Liver (tissue), 9 donors: Measurements from ENCODE around the gene SLC12A6. TPM values are rescaled to one million over a fixed set of nuclear protein-coding genes. Genes with fewer than 3 reads are reported as not detected.

Source experiments
- DNase-seq: peaks from one replicate; pipeline ENCODE4 v3.0.0-alpha.2; 2017; ENCODE audit warnings: low spot score
- H3K27ac ChIP-seq, 2 donors: one replicate each; pipeline ENCODE4 v1.7.0; 2013; ENCODE audit warnings: inconsistent platforms in 2 of 2, low read length in 2 of 2, control low read depth in 1 of 2, low read depth in 1 of 2, mild to moderate bottlenecking in 1 of 2
- H3K27me3 ChIP-seq, 4 donors: one replicate each; pipeline versions ENCODE4 v1.6.1 to v1.7.0; 2013; ENCODE audit warnings: low read length in 3 of 4, inconsistent platforms in 1 of 4, mild to moderate bottlenecking in 1 of 4, moderate library complexity in 1 of 4; ENCODE audit not compliant: control insufficient read depth in 4 of 4, insufficient read depth in 4 of 4
- H3K36me3 ChIP-seq, 4 donors: one replicate each; pipeline versions ENCODE4 v1.6.1 to v1.7.0; 2013; ENCODE audit warnings: low read length in 3 of 4, mild to moderate bottlenecking in 3 of 4, low read depth in 1 of 4, moderate library complexity in 1 of 4; ENCODE audit not compliant: control insufficient read depth in 4 of 4, insufficient read depth in 3 of 4
- H3K4me1 ChIP-seq, 4 donors: one replicate each; pipeline versions ENCODE4 v1.6.1 to v1.7.0; 2013; ENCODE audit warnings: low read length in 3 of 4, mild to moderate bottlenecking in 3 of 4, moderate library complexity in 1 of 4; ENCODE audit not compliant: control insufficient read depth in 4 of 4, insufficient read depth in 4 of 4
- H3K4me3 ChIP-seq, 3 donors: one replicate each; pipeline versions ENCODE4 v1.6.1 to v1.7.0; 2013; ENCODE audit warnings: low read length in 3 of 3, control low read depth in 1 of 3, low read depth in 1 of 3, mild to moderate bottlenecking in 1 of 3
- H3K9ac ChIP-seq, 2 donors: one replicate each; pipeline ENCODE4 v1.7.0; 2013; ENCODE audit warnings: low read length in 2 of 2, mild to moderate bottlenecking in 2 of 2, moderate library complexity in 2 of 2, control low read depth in 1 of 2, low read depth in 1 of 2
- H3K9me3 ChIP-seq, 4 donors: one replicate each; pipeline versions ENCODE4 v1.6.1 to v1.7.0; 2013; ENCODE audit warnings: low read length in 3 of 4; ENCODE audit not compliant: control insufficient read depth in 4 of 4
- CTCF ChIP-seq: fragments of 150-350 bp; IDR thresholded peaks from 2 replicates; pipeline ENCODE4 v1.5.1; 2017; ENCODE audit warnings: improper control_type of control experiment, low read depth, low read length; ENCODE audit not compliant: missing input control
- EGR1 ChIP-seq, 2 donors: IDR thresholded peaks; 2 replicates each; pipeline ENCODE4 v1.6.1; 2016 to 2018; ENCODE audit warnings: antibody characterized with exemption in 2 of 2, low read depth in 2 of 2
- FOXA1 ChIP-seq: IDR thresholded peaks from 2 replicates; pipeline ENCODE4 v1.6.1; 2016; ENCODE audit warnings: antibody characterized with exemption
- FOXA2 ChIP-seq: IDR thresholded peaks from 2 replicates; pipeline ENCODE4 v1.6.1; 2016; ENCODE audit warnings: antibody characterized with exemption
- GABPA ChIP-seq, 2 donors: IDR thresholded peaks in 1 of 2; conservative IDR thresholded peaks in 1 of 2; 2 replicates each; pipeline ENCODE4 v1.6.1; 2016; ENCODE audit warnings: antibody characterized with exemption in 2 of 2, mild to moderate bottlenecking in 1 of 2, moderate library complexity in 1 of 2
- HNF4A ChIP-seq, 2 donors: conservative IDR thresholded peaks; 2 replicates each; pipeline ENCODE4 v1.6.1; 2016; ENCODE audit warnings: antibody characterized with exemption in 2 of 2, mild to moderate bottlenecking in 2 of 2
- HNF4G ChIP-seq: IDR thresholded peaks from 2 replicates; pipeline ENCODE4 v1.6.1; 2016; ENCODE audit warnings: antibody characterized with exemption
- JUND ChIP-seq, 2 donors: IDR thresholded peaks; 2 replicates each; pipeline ENCODE4 v1.6.1; 2016; ENCODE audit warnings: antibody characterized with exemption in 2 of 2
- NR2F2 ChIP-seq: IDR thresholded peaks from 2 replicates; pipeline ENCODE4 v1.6.1; 2016; ENCODE audit warnings: antibody characterized with exemption
- RAD21 ChIP-seq, 2 donors: IDR thresholded peaks; 2 replicates each; pipeline ENCODE4 v1.6.1; 2016; ENCODE audit warnings: antibody characterized with exemption in 2 of 2, mild to moderate bottlenecking in 2 of 2
- RXRA ChIP-seq, 2 donors: IDR thresholded peaks; 2 replicates each; pipeline ENCODE4 v1.6.1; 2017 to 2018; ENCODE audit warnings: antibody characterized with exemption in 2 of 2, mild to moderate bottlenecking in 1 of 2
- SP1 ChIP-seq: IDR thresholded peaks from 2 replicates; pipeline ENCODE4 v1.6.1; 2018; ENCODE audit warnings: antibody characterized with exemption, mild to moderate bottlenecking
- YY1 ChIP-seq: IDR thresholded peaks from 2 replicates; pipeline ENCODE4 v1.6.1; 2016; ENCODE audit warnings: antibody characterized with exemption, mild to moderate bottlenecking
- ZBTB33 ChIP-seq: IDR thresholded peaks from 2 replicates; pipeline ENCODE4 v1.6.1; 2016; ENCODE audit warnings: antibody characterized with exemption
- WGBS: extraction: QIAGEN DNeasy Blood & Tissue Kit; methylation state at CpG from one replicate; pipeline ENCODE4 v1.1.7; 2013; 5-methylcytosine and 5-hydroxymethylcytosine counted together
- polyA plus RNA-seq, 2 donors: library from polyadenylated mRNA; stranded (reverse) in 1 of 2; unstranded in 1 of 2; fragments of 200-250 nt in 1 of 2; fragments of >200 nt in 1 of 2; fragmentation: Nextera tagmentation in 1 of 2; extraction: Ambion mirVana in 1 of 2; gene quantifications; one replicate each; pipeline versions ENCODE4 v1.2.1 to v1.2.3, GENCODE V29; 2013 to 2015
- total RNA-seq, 2 donors: library from RNA; depleted of rRNA; stranded (reverse); fragments of >200 nt; gene quantifications; one replicate each; pipeline ENCODE4 v1.2.3, GENCODE V29; 2014
- TF ChIP-seq, protein P1 (sequence below): IDR thresholded peaks from 2 replicates; pipeline ENCODE4 v1.6.1; 2016; ENCODE audit warnings: antibody characterized with exemption, mild to moderate bottlenecking
- TF ChIP-seq, protein P2 (sequence below): IDR thresholded peaks from 2 replicates; pipeline ENCODE4 v1.6.1; 2016; ENCODE audit warnings: antibody characterized with exemption
- TF ChIP-seq, protein P3 (sequence below): IDR thresholded peaks from 2 replicates; pipeline ENCODE4 v1.6.1; 2016; ENCODE audit warnings: antibody characterized with exemption
- donor health status: healthy.
- donor health status: healthy.
- donor health status: healthy.
- donor health status: healthy.
- donor health status: healthy.

Gene SLC12A6
- total and polyA plus RNA-seq, 4 donors: 1.9 to 17.8 (median 7.1) TPM

DNA sequence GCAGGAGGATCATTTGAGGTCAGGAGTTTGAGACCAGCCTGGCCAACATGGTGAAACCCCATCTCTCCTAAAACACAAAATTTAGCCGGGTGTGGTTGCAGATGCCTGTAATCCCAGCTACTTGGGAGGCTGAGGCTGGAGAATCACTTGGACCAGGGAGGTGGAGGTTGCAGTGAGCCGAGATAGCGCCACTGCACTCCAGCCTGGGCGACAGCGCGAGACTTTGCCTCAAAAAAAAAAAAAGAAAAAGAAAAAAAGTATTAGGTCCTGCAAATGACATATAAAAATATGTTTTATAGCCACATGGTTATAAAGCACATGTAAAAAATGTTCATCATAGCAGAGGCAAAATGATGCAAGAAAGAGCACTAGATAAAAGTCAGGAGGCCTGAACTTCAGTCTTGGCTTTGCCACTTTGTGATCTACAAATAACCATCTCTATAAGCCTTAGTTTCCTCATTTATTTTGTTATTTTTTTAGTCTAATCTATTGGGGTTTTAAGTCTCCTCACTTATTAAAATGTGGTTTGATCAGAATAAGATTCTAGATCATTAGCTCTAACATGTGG lies 4.9 kb downstream of the SLC12A6 start:
- Histone ChIP-seq H3K27me3 (no peaks in the 10 kb centered on the region), H3K9ac (no peak overlapping the region), H3K9me3 (no peaks in the 10 kb centered on the region), H3K4me3 (no peak overlapping the region), H3K4me1 (peaks cover 0 to 10% (median 4%) of the 10 kb centered on the region in 4 donors), H3K36me3 (no peaks in the 10 kb centered on the region), H3K27ac (no peak overlapping the region)
- 98% methylated on average over 6 of the region's 6 CpGs for WGBS
- no peak for DNase-seq
- no peak for TF ChIP-seq SP1
- TF ChIP-seq FOXA2: no peak
- TF ChIP-seq, protein P1, sequence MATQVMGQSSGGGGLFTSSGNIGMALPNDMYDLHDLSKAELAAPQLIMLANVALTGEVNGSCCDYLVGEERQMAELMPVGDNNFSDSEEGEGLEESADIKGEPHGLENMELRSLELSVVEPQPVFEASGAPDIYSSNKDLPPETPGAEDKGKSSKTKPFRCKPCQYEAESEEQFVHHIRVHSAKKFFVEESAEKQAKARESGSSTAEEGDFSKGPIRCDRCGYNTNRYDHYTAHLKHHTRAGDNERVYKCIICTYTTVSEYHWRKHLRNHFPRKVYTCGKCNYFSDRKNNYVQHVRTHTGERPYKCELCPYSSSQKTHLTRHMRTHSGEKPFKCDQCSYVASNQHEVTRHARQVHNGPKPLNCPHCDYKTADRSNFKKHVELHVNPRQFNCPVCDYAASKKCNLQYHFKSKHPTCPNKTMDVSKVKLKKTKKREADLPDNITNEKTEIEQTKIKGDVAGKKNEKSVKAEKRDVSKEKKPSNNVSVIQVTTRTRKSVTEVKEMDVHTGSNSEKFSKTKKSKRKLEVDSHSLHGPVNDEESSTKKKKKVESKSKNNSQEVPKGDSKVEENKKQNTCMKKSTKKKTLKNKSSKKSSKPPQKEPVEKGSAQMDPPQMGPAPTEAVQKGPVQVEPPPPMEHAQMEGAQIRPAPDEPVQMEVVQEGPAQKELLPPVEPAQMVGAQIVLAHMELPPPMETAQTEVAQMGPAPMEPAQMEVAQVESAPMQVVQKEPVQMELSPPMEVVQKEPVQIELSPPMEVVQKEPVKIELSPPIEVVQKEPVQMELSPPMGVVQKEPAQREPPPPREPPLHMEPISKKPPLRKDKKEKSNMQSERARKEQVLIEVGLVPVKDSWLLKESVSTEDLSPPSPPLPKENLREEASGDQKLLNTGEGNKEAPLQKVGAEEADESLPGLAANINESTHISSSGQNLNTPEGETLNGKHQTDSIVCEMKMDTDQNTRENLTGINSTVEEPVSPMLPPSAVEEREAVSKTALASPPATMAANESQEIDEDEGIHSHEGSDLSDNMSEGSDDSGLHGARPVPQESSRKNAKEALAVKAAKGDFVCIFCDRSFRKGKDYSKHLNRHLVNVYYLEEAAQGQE: no peak
- TF ChIP-seq, protein P2, sequence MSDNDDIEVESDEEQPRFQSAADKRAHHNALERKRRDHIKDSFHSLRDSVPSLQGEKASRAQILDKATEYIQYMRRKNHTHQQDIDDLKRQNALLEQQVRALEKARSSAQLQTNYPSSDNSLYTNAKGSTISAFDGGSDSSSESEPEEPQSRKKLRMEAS: no peak
- no peak for TF ChIP-seq CTCF
- no peak for TF ChIP-seq FOXA1
- no peak for TF ChIP-seq GABPA (IDR thresholded peaks at IDR 0.05 in 1 of 2, conservative IDR thresholded peaks at IDR 0.05 in 1 of 2)
- no peak for TF ChIP-seq HNF4G
- TF ChIP-seq RAD21 (IDR thresholded peaks at IDR 0.05): no peak
- no peak for TF ChIP-seq RXRA (IDR thresholded peaks at IDR 0.05)
- no peak for TF ChIP-seq YY1
- TF ChIP-seq ZBTB33: no peak

GRCh38 chr15:34331809-34332208 lies 5.8 kb downstream of the SLC12A6 start:
- Histone ChIP-seq H3K27ac (no peak overlapping the region), H3K4me1 (peaks cover 0 to 4% (median under 1%) of the 10 kb centered on the region in 4 donors), H3K36me3 (no peaks in the 10 kb centered on the region), H3K9ac (no peak overlapping the region), H3K27me3 (no peaks in the 10 kb centered on the region), H3K9me3 (no peaks in the 10 kb centered on the region), H3K4me3 (no peak overlapping the region)
- no peak for DNase-seq
- whole genome bisulfite sequencing: 84% methylated on average over 2 of the region's 2 CpGs
- TF ChIP-seq RXRA (IDR thresholded peaks at IDR 0.05): no peak
- no peak for TF ChIP-seq GABPA (IDR thresholded peaks at IDR 0.05 in 1 of 2, conservative IDR thresholded peaks at IDR 0.05 in 1 of 2)
- TF ChIP-seq HNF4A (conservative IDR thresholded peaks at IDR 0.05): no peak
- TF ChIP-seq NR2F2: no peak
- no peak for TF ChIP-seq ZBTB33
- TF ChIP-seq EGR1 (IDR thresholded peaks at IDR 0.05; ENCODE audit: low read depth in 2 of 2): no peak
- TF ChIP-seq CTCF: no peak
- TF ChIP-seq JUND (IDR thresholded peaks at IDR 0.05): no peak
- no peak for TF ChIP-seq FOXA2
- TF ChIP-seq, protein P3, sequence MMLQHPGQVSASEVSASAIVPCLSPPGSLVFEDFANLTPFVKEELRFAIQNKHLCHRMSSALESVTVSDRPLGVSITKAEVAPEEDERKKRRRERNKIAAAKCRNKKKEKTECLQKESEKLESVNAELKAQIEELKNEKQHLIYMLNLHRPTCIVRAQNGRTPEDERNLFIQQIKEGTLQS: no peak
